Activated T-helper 1 cell treated with Interleukin-2 at 50 U/mL for 16 hours (primary cell): Measurements from ENCODE around the gene SAP30L.

Experiments
- DNase-seq: peaks from one replicate; pipeline ENCODE4 v3.0.0-alpha.2; 2020; ENCODE audit warnings: low read depth

Gene SAP30L

GRCh38 chr5:154445422-154446194 is at the start of gene SAP30L:
Gene SAP30L (plus strand): TSS chr5:154445997. CDS start chr5:154446605, 608 bp downstream.
- peak; percentile 94 for DNase-seq

DNA sequence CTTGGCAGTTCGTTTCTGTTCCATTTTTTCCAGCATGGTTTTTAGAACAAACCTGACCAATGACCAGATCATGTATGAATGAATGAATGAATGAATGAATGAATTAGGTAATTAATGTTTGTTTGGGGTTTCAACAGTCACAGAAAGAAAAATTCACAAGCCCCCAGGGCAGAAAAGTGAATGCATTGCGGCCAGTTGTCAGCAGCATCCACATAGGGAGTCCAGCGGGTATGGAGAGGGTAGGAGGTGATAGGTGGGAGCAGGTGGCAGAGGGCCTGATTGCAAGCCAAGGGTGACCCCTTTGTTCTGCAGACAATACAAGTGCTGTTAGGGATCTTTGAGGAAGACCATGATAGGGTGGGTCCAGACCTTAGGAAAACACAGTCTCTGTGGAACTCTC is 49.7 kb upstream of the SAP30L start:
- no peak for DNase-seq

DNA sequence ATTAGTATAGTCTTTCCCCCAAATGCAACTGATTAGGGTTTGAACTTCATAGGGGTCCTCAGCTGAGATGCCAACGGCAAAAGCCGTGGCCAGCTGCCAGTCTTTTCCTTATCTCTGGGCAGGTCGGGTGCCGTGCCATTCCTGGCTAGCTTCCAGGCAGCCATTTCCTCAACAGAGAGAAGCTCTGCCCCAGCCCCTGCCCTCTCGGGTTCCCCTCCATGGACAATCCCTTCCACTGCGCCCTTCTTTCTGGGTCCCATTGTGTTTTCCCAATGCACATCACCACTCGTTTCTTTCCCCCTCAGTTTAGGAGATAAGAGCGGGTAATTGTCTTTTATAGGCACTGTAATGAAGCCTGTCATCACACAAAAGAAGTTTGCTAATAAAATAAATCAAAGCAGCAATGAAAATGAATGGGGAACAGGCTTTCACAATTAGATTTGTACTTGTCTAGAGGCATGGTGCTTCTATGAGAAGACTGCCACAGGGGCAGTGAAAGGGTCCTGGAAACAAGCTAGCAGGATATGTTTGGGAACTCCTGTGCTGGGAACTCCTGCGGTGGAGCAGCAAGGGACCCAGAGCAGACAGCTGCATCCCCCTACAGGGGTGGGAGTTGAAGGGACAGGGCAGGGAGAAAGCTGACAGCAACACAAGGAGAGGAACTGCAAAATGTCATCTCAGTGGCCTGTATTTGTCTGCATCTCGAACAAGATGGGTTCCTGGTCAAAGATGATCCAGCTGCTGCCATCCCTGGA is 48.0 kb upstream of the SAP30L start:
- DNase-seq, result no peak

- DNase-seq, result no peak
These were observed 45.1 kb upstream of the SAP30L start for GRCh38 chr5:154400678-154401077.

GRCh38 chr5:154401355-154401754 is 44.4 kb upstream of the SAP30L start:
- DNase-seq, result no peak

- DNase-seq, result no peak
These were observed 43.9 kb upstream of the SAP30L start for GRCh38 chr5:154401931-154402330.

GRCh38 chr5:154402611-154403010 is 43.2 kb upstream of the SAP30L start:
- DNase-seq, result no peak

GRCh38 chr5:154403234-154403633 is 42.6 kb upstream of the SAP30L start:
- DNase-seq, result no peak

DNA sequence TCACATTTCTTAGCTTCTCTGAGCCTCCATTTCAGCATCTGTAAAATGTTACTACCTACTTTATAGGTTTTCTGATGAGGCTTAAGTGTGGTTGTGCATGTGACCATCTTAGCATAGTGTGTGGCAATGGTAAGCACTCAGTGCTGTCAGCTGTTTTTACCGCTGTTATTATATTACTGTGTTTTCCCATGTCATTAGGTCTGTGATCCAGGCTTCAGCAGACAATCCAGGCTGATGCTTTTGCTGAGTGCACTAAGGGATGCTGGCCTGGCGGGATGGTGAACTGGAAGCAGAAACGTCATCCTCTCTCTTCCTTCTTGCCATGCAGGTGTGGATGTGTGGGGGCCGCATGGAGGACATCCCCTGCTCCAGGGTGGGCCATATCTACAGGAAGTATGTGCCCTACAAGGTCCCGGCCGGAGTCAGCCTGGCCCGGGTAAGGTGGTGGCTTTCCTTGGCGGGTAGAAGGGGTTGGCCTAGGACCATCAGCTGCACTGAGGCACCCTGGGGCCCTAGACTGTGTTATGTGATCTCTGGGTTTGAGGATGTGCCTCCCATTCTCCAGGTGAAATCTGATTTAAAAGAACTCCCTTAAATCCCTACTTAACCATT is 41.9 kb upstream of the SAP30L start:
- DNase-seq, result no peak

DNA sequence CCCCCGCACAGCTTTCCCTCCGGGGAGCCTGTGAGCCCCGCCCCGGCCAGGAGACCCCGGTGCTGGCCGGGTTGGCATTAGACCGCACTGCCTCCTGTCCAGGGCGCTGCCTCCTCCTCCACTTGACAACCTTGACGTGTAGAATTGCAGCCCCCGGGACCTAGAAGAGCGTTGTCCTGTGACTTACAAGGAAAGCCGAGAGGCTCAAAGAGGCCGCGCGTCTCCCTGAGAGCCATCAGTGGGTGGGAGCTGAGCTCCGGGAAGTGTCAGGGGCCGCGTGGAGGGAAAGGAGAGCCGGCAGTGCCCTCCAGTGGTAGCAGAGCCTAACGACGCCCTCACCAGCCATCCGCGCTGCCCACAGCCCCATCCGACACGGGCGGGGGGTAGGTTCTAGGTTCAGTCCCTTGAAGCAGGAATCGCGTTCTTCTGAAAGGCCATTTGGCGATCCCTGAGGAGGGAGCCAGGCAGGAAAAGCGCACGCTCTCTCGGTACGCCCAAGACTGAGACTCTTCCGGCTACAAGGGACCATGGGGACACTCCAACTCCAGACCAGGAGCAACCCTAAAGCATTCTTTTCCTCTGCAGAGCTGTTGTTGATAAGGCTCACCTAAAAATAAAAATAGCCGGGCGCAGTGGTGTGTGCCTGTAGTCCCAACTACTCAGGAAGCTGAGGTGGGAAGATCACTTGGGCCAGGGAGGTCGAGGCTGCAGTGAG is 40.6 kb upstream of the SAP30L start:
- peak; percentile 42 for DNase-seq

- DNase-seq, result no peak
These were observed 39.6 kb upstream of the SAP30L start for GRCh38 chr5:154406231-154406630.

GRCh38 chr5:154406826-154407225 is 39.0 kb upstream of the SAP30L start:
- DNase-seq, result no peak

- DNase-seq, result no peak
These were observed 37.0 kb upstream of the SAP30L start for GRCh38 chr5:154408811-154409210.

- DNase-seq, result no peak
These were observed 36.5 kb upstream of the SAP30L start for GRCh38 chr5:154409230-154409840.

DNA sequence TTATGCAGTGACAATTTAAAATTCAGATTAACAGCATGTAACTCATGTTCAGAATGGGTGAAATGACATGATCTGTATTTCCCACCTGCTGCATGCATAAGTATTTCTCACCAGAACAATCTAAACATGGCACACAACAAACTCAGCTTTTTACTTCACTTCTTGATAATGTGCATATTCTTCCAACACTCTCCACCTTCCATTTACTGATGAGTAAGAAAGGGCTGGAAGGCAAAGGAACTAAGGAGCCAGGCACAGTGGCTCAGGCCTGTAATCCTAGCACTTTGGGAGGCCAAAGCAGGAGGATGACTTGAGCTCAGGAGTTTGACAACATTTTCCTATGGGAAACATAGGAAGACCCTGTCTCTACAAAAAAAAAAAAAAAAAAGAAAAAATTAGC is 35.8 kb upstream of the SAP30L start:
- no peak for DNase-seq

DNA sequence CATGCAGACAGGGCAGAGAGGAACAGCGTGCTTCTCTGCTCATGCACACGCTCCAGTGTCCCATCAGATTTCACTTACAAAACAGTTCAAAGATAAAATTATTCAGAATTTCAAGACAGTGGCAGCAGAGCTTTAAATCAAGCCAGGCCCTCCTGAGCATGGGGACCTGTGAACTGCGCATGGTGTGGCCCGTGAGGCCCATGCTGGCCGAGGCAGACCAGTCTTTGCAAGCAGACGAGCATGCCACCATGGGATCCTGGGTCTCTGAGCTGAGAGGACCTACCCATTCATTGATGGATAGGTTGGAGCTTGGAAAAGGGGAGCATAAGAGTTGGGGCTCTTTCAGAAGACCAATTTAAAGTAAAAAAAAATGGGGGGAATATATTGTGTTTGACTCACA is 35.0 kb upstream of the SAP30L start:
- DNase-seq, result no peak

GRCh38 chr5:154411338-154411737 is 34.5 kb upstream of the SAP30L start:
- DNase-seq, result no peak

DNA sequence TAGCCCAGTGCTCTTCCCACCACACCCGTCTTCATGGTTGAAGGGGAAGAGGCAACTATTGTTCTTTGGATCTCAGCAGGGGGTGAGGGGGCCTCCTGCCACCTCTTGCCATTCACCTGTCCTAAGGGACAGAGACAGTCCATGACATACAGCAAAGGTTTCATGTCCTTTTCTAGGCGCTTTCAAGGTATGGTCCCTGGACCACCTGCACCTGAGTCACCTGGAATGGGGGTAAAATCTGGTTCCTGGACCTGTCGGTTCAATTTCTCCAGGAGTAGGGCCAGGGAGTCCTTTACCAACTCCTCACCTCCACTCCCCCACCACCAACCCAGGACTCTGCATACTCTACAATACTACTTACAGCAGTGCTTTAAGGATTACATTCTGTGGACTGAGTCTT is 33.5 kb upstream of the SAP30L start:
- DNase-seq, result no peak

GRCh38 chr5:154412925-154413324 is 32.9 kb upstream of the SAP30L start:
- DNase-seq, result no peak

- DNase-seq, result no peak
These were observed 30.7 kb upstream of the SAP30L start for GRCh38 chr5:154415114-154415513.

DNA sequence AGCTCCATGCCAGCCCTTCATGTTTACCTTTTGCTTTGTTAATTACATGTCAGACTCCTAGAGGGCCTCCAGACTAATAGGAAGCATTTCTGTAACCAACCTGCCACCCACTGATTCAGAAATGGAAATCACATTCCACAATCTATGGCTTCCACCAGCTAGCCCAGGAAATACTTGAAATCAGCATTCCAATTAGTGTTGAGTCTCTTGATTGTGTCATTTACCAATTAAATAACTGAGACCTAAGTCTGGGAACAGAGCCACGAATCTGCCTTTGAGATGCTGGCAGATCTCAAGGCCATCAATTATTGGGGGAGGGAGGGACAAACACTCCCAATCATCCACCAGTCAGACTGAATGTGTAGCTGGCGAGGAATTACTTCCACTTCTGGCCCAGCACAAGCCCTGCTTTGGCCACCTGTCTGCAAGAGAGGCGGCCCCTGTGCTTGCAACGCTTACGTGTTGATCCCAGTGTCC is 27.4 kb upstream of the SAP30L start:
- no peak for DNase-seq

GRCh38 chr5:154419236-154419635 is 26.6 kb upstream of the SAP30L start:
- no peak for DNase-seq
